Breast epithelium (tissue), 4 donors: ENCODE data around the gene LRRC37B. TPM values are rescaled to one million over a fixed set of nuclear protein-coding genes. Genes with fewer than 3 reads are reported as not detected.
"Not testable (repeated sequence)": the region's sequence is repeated elsewhere in the genome, so short reads cannot be mapped to it uniquely, and the experiment has no call there.

Experiments
- DNase-seq, 2 donors: peaks; one replicate each; pipeline ENCODE4 v3.0.0-alpha.2; 2019; ENCODE audit warnings: low spot score in 2 of 2
- H3K27ac ChIP-seq, 2 donors: fragments of 200-600 bp; sonication (generic) in 1 of 2; one replicate each; pipeline ENCODE4 v1.5.1; 2016 to 2019; ENCODE audit warnings: mild to moderate bottlenecking in 1 of 2
- H3K27me3 ChIP-seq, 2 donors: fragments of 200-600 bp; sonication (generic) in 1 of 2; one replicate each; pipeline versions ENCODE4 v1.5.1 to v1.6.0; 2017 to 2019; ENCODE audit warnings: control low read depth in 1 of 2, mild to moderate bottlenecking in 1 of 2
- H3K36me3 ChIP-seq: fragments of 200-600 bp; one replicate; pipeline ENCODE4 v1.5.1; 2019
- H3K4me1 ChIP-seq, 2 donors: fragments of 200-600 bp; sonication (generic); one replicate each; pipeline ENCODE4 v1.5.1; 2016 to 2019; ENCODE audit warnings: control low read depth in 1 of 2
- H3K4me3 ChIP-seq, 3 donors: fragments of 200-600 bp; sonication (generic); 1 replicate in 2 of 3; 2 replicates in 1 of 3; pipeline ENCODE4 v1.5.1; 2016 to 2019; ENCODE audit warnings: mild to moderate bottlenecking in 3 of 3, moderate library complexity in 2 of 3
- H3K9me3 ChIP-seq, 2 donors: fragments of 200-600 bp; sonication (generic) in 1 of 2; one replicate each; pipeline ENCODE4 v1.5.1; 2016 to 2019; ENCODE audit warnings: control low read depth in 1 of 2
- intact Hi-C: fragments of 100-400 bp; cut with DNase I; formaldehyde crosslinking; loops from one replicate; pipeline ENCODE4 v1.15.1; 2023; ENCODE audit warnings: low total_unique reads
- total RNA-seq, 3 donors: library from RNA; depleted of rRNA; stranded (reverse); fragments of >200 nt; gene quantifications; one replicate each; pipeline ENCODE4 v1.1.0, GENCODE V29; 2016

The LRRC37B gene
- total RNA-seq, 3 donors from 2014 or later: 11.2 to 33.8 (median 21.0) TPM

DNA sequence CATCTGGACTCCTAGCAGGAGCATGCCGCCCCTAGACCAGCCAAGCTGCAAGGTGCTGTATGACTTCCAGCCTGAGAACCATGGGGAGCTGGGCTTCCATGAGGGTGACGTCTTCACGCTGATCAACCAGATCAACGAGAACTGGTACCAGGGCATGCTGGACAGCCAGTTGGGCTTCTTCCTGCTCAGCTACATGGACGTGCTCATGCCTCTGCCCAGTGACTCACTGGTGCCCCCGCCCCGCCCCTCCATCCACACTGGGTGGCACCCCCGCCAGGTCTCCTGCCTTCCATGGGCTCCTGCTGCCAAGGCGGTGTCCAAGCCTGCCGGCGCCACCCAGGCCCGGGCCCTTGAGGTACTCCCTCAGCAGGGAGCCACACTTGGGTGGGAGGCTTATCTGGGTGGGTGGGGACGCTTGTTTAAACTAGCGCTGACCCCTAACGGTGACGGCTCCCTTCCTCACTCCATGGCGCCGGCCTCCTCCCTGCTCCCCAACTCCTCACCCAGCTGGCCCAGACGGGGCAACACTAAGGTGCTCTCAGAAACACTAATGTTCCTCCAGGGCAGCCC, 34.2 kb downstream of the LRRC37B start:
- intact Hi-C loops, H3K4me3 ChIP-seq, H3K27ac ChIP-seq, H3K27me3 ChIP-seq, DNase-seq, H3K4me1 ChIP-seq, H3K9me3 ChIP-seq, H3K36me3 ChIP-seq: not testable (repeated sequence)

DNA sequence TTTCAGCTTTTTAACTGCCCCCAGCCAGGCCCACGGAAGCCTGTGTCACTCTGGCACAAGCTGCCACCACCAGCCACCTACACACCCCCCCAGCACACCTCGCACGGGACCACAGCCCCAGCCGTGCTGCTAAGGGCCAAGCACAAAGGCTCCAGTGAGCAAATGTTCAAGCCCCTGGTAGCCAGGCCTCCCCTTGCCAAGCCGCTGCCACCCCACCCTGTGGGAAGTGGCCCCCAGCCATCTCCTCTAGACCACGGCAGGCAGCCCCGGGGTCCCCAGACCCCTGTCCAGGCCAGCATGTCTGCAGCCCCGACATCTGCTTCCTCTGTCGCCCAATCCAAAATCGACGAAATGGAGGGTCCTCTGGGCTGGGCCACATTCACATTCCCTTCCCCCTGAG, 35.1 kb downstream of the LRRC37B start:
- H3K36me3 ChIP-seq, H3K4me1 ChIP-seq, H3K27me3 ChIP-seq, H3K4me3 ChIP-seq, intact Hi-C loops, H3K9me3 ChIP-seq, H3K27ac ChIP-seq, DNase-seq: not testable (repeated sequence)

DNA sequence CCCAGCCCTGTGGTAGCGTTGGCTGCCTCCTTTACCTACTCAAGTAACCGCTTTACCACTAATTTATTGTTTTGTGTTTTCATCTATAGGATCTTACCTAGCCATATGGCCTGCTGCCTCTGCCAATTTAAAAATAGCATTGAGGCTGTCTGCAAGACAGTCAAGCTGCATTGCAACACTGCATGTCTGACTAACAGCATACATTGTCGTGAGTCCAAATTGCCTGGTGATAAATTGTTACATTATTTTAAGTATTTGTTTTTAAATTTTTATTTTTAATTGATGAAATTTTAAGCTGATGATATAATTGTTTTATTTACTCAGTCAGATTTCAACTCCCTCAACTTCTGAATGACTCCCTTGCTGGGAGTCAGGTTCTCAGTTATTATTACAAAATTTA, 38.4 kb downstream of the LRRC37B start:
- H3K27me3 ChIP-seq, DNase-seq, intact Hi-C loops: not testable (repeated sequence)

DNA sequence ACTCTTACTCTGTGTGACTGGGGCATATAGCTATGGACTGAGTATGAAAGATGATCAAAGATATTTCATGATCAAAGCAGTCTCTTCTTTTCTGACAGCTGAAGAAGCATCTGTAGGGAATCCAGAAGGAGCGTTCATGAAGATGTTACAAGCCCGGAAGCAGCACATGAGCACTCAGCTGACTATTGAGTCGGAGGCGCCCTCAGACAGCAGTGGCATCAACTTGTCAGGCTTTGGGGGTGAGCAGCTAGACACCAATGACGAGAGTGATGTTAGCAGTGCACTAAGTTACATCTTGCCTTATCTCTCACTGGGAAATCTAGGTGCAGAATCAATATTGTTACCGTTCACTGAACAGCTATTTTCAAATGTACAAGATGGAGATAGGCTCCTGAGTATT, 40.5 kb downstream of the LRRC37B start:
- DNase-seq, H3K4me3 ChIP-seq, H3K36me3 ChIP-seq, H3K27ac ChIP-seq, H3K9me3 ChIP-seq, H3K4me1 ChIP-seq, intact Hi-C loops, H3K27me3 ChIP-seq: not testable (repeated sequence)

More for the DNA sequence above, 38.4 kb downstream of the LRRC37B start:
- H3K4me1 ChIP-seq, H3K36me3 ChIP-seq, H3K9me3 ChIP-seq, H3K27ac ChIP-seq, H3K4me3 ChIP-seq: not testable (repeated sequence)

DNA sequence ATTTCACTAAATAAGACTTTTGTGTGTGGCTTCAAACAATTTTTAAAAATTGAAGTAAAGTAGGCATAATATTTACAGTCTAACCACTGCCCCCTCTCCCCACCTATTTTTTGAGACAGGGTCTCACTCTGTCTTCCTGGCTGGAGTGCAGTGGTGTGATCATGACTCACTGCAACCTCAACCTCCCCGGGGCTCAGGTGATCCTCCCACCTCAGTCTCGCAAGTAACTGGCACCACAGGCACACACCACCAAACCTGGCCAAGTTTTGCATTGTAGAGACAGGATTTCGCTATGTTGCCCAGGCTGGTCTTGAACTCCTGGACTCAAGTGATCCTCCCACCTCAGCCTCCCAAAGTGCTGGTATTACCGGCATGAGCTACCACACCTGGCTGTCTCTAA, 47.8 kb downstream of the LRRC37B start:
- H3K4me3 ChIP-seq, H3K9me3 ChIP-seq, H3K4me1 ChIP-seq, H3K27me3 ChIP-seq, H3K27ac ChIP-seq, H3K36me3 ChIP-seq, DNase-seq, intact Hi-C loops: not testable (repeated sequence)

DNA sequence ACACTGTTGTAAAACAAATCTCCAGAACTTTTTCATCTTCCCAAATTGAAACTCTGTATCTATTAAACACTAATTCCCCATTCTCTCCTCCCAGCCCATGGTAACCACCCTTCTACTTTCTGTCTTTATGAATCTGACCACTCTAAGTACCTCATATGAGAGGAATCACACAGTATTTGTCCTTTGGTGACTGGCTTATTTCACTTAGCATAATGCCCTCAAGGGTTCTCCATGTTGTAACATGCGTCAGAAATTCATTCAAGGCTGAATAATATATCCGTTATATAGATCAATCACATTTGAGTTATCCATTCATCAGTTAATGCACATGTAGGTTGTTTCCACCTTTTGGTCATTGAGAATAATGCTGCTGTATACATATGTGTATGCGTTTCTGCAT, 48.2 kb downstream of the LRRC37B start:
- intact Hi-C loops, H3K36me3 ChIP-seq: not testable (repeated sequence)

DNA sequence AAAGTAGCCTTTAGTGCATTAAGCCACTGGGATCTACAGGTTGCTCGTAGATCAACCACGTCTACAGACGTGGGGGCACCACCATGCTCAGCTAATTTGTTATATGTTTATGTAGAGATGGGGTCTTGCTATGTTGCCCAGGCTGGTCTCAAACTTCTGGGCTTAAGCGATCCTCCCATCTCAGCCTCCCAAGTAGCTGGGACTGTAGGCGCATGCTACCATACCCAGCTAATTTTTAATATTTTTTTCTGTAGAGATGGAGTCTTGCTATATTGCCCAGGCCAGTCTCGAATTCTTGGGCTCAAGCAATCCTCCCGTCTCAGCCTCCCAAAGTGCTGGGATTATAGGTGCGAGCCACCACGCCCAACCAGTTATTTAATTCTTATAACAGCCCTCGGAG, 49.3 kb downstream of the LRRC37B start:
- H3K27ac ChIP-seq, H3K36me3 ChIP-seq, H3K27me3 ChIP-seq, H3K9me3 ChIP-seq, intact Hi-C loops, H3K4me3 ChIP-seq, H3K4me1 ChIP-seq, DNase-seq: not testable (repeated sequence)

More for the DNA sequence above, 48.2 kb downstream of the LRRC37B start:
- not testable (repeated sequence) for H3K27ac ChIP-seq, DNase-seq, H3K27me3 ChIP-seq, H3K4me1 ChIP-seq, H3K9me3 ChIP-seq, H3K4me3 ChIP-seq

DNA sequence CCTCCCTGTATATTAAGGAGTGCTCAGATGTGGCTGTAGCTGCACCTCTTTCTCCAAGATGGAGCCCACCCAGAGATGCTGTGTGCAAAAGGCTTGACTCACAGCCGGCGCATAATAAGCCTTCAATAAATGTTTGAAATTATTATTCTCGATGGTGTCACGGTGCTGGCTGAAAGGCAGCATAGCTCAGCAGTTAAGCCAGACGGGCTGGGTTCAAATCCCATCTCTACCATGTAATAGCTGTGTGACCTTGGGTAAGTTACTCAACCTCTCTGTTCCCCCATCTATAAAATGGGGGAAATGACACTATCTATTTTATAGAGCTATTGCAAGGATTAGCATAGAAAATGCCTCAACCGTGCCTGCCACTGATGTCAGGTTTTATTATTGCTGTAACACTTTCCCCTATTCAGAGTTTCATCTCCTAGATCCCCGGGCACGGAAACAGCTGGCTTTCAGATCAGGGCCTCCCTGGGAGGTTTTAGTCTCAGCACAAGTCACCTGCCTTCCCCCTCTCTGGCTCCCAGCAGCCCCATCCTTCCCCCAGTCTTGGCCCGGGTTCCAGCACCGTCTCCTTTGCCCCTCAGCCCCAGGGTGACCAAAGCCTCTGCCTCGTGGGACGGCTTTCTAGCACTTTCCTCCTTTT, 50.4 kb downstream of the LRRC37B start:
- intact Hi-C loops, H3K27me3 ChIP-seq, H3K9me3 ChIP-seq, H3K36me3 ChIP-seq, H3K27ac ChIP-seq, H3K4me1 ChIP-seq, H3K4me3 ChIP-seq, DNase-seq: not testable (repeated sequence)

DNA sequence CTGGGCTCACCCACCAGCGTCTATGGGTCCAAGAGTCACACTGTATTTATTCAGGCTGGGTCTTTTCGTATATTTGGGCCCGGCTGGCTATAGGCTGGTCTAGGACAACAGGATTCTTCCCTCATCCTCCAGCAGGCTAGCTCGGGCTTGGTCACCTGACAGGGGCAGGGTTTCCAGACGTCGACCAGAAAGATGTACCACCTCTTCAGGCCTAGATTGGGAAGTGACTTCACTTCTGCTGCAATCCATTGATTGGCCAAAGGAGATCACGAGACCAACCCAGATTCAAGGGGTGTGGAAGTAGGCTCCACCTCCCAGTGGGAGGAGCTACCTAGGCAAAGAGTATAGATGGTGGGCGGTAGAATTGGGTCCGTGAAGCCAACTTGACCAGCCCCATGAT, 53.5 kb downstream of the LRRC37B start:
- H3K4me3 ChIP-seq, H3K27me3 ChIP-seq, H3K9me3 ChIP-seq, intact Hi-C loops, H3K4me1 ChIP-seq, DNase-seq, H3K36me3 ChIP-seq, H3K27ac ChIP-seq: not testable (repeated sequence)

DNA sequence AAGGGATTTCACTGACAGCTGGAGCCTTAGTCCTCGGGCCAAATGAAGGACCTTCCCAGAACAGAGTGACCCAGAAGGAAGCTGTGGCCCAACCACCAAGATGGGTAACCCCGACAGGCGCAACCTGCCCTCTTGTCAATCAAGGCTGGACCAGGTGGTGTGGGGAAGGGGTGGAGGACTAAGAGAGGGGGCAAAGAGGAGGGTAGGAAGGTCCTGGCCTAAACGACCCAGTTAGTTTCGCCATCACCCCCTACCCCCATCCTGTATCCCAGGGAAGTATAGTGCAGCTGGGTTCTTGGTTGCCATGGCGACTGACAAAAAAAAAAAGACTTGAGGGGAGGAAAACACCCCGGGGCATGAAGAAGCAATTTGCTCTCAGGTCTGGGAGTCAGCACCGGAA, 54.7 kb downstream of the LRRC37B start:
- H3K9me3 ChIP-seq, intact Hi-C loops, H3K4me3 ChIP-seq, DNase-seq, H3K36me3 ChIP-seq, H3K27me3 ChIP-seq, H3K4me1 ChIP-seq, H3K27ac ChIP-seq: not testable (repeated sequence)

DNA sequence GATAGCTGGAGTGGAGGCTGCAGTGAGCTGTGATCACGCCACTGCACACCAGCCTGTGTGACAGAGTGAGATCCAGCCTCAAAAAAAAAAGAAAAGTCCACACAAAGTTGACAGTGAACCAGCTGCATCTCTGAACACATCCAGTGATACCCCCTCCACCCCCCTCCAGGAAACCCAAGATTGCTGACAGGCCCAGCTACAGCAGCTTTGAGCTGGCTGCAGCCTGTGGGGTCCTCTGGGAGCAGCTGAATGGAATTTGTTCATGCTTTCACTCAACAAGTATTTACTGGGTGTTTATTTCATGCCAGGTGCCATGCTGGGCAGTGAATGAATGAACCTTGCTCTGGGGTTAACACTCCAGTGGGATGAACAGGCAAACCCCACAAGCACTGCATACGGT, 56.9 kb downstream of the LRRC37B start:
- H3K27me3 ChIP-seq, H3K36me3 ChIP-seq, H3K4me3 ChIP-seq, DNase-seq, H3K4me1 ChIP-seq, intact Hi-C loops, H3K27ac ChIP-seq, H3K9me3 ChIP-seq: not testable (repeated sequence)

DNA sequence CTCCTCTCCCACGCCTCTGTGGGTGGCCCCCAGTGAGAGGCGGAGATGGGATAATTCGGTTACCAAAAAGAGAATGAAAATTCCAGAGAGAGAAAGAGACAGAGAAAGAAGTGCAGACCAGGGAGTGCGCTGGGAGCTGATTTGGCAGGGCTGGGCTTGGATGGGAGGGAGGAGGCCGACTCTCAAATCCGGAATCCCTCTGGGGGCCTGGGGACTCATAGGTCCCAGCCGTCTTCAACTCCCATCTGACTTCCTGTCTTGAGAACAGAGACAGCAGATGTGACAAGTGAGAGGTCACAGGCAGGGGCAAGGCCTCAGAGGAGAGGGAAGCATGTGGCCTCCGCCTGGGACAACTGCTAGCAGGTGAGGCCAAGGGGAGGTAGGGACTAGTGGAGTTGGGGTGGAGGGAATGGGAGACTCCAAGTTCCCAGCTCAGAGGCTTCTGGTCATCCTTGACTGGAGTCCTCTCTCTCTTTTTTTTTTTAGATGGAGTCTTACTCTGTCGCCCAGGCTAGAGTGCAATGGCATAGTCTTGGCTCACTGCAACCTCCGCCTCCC, 59.0 kb downstream of the LRRC37B start:
- intact Hi-C loops, H3K27me3 ChIP-seq, H3K27ac ChIP-seq: not testable (repeated sequence)

DNA sequence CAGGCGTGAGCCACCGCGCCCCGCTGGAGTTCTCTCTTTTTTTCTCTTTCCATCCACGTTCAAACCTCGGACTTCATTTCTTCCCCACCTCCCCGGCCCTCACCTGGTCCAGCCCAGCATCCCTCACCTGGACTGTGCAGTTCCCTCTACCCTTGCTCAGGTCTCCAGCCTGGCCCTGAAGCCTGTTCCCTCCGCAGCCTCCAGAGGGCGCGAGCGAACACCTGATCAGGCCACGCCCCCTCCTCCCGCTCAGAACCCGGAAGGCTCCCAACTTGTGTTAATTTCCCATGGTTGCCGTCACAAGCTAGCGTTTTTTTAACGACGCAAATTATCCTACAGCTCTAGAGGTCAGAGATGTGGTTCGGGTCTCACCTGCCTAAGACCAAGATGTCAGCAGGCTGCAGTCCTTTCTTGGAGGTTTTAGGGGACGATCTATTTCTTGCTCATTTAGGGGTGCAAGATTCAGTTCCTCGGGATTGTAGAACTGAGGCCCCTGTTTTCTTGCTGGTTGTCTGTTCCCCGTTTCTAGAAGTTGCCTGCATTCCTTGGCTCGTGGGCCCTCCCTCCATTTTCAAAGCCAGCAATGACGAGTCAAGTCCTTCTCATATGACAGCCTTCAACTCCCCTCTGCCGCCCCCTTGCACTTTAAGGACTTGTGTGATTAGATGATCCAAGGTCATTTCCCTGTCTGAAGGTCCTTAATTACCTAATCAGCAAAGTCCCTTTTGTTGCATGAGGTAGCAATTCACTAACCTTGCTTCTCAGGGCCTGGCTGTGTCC, 59.9 kb downstream of the LRRC37B start:
- H3K27me3 ChIP-seq, H3K27ac ChIP-seq, H3K36me3 ChIP-seq, H3K9me3 ChIP-seq, DNase-seq, H3K4me1 ChIP-seq, intact Hi-C loops: not testable (repeated sequence)
- H3K4me3 ChIP-seq: peak overlapping the region in 1 of 3 donors; percentile 48

More for the DNA sequence above, 59.0 kb downstream of the LRRC37B start:
- not testable (repeated sequence) for H3K9me3 ChIP-seq, H3K4me3 ChIP-seq, DNase-seq, H3K4me1 ChIP-seq, H3K36me3 ChIP-seq
